Gastroesophageal sphincter (tissue), 3 donors: Measurements from ENCODE around the gene ETAA1.

Experiments
- CTCF ChIP-seq, 4 experiments: fragments of 200-600 bp in 2 of 4; fragments of 450-650 bp in 2 of 4; sonication (generic) in 1 of 4; IDR thresholded peaks; one replicate each; pipeline ENCODE4 v1.5.1; 2017 to 2019; ENCODE audit warnings: antibody characterized with exemption in 4 of 4, mild to moderate bottlenecking in 2 of 4, moderate library complexity in 2 of 4
- POLR2A ChIP-seq, 2 donors: fragments of 450-650 bp; IDR thresholded peaks; one replicate each; pipeline ENCODE4 v1.6.1; 2017; ENCODE audit warnings: antibody characterized with exemption in 2 of 2, mild to moderate bottlenecking in 2 of 2, moderate library complexity in 1 of 2
- POLR2AphosphoS5 ChIP-seq: sonication (generic); formaldehyde crosslinking; IDR thresholded peaks from one replicate; pipeline ENCODE4 v1.6.1; 2017; ENCODE audit warnings: antibody characterized with exemption

GRCh38 chr2:67408346-67408745 is 11.2 kb downstream of the ETAA1 start:
- no peak for TF ChIP-seq POLR2AphosphoS5
- TF ChIP-seq CTCF (IDR thresholded peaks at IDR 0.05), result no peak
- TF ChIP-seq POLR2A (IDR thresholded peaks at IDR 0.05), result no peak
